Right lobe of liver (tissue), 6 donors: ENCODE data around the gene ADAM12. TPM values are rescaled to one million over a fixed set of nuclear protein-coding genes. Genes with fewer than 3 reads are reported as not detected.

Experiments used
- ATAC-seq, 4 donors: fragments of 200-7000 bp; cut with Tn5 transposase; one replicate each; pipeline ENCODE4 v1.9.1; 2020; ENCODE audit warnings: mild to moderate bottlenecking in 4 of 4, moderate library complexity in 4 of 4
- DNase-seq, 3 donors: peaks; one replicate each; pipeline ENCODE4 v3.0.0-alpha.2; 2020
- H3K27ac ChIP-seq, 3 donors: fragments of 200-600 bp; one replicate each; pipeline ENCODE4 v1.8.0; 2022
- H3K27me3 ChIP-seq, 2 donors: fragments of 200-600 bp; one replicate each; pipeline ENCODE4 v1.8.0; 2022
- H3K36me3 ChIP-seq, 4 donors: fragments of 200-600 bp; sonication (generic) in 1 of 4; one replicate each; pipeline versions ENCODE4 v1.5.1 to v1.8.0; 2017 to 2022; ENCODE audit warnings: control low read depth in 1 of 4
- H3K4me1 ChIP-seq, 4 donors: fragments of 200-600 bp; sonication (generic) in 1 of 4; one replicate each; pipeline versions ENCODE4 v1.5.1 to v1.8.0; 2017 to 2022; ENCODE audit warnings: control low read depth in 1 of 4
- H3K4me3 ChIP-seq, 3 donors: fragments of 200-600 bp; one replicate each; pipeline ENCODE4 v1.8.0; 2022
- H3K9me3 ChIP-seq, 4 donors: fragments of 200-600 bp; sonication (generic) in 1 of 4; one replicate each; pipeline versions ENCODE4 v1.5.1 to v1.8.0; 2017 to 2022; ENCODE audit warnings: control low read depth in 1 of 4
- POLR2A ChIP-seq: fragments of 450-650 bp; IDR thresholded peaks from one replicate; pipeline ENCODE4 v1.6.1; 2017; ENCODE audit warnings: antibody characterized with exemption, mild to moderate bottlenecking
- WGBS: methylation state at CpG from one replicate; pipeline ENCODE4 v1.1.6; 2018; ENCODE audit warnings: low coverage, low lambda C conversion rate; ENCODE audit not compliant: insufficient coverage; ENCODE audit errors: missing lambda C conversion rate; 5-methylcytosine and 5-hydroxymethylcytosine counted together
- intact Hi-C, 2 donors: fragments of 100-400 bp; cut with DNase I; formaldehyde crosslinking; loops; one replicate each; pipeline versions ENCODE4 v1.11.2 to v1.14.1; 2022
- total RNA-seq, 6 experiments: library from RNA; depleted of rRNA in 2 of 6; stranded (reverse); fragments of >200 nt in 2 of 6; fragmentation: NEBNext Ultra II Directional in 3 of 6; extraction: Animal tissue kit (Norgen Biotek cat#: 25700) in 3 of 6; gene quantifications; one replicate each; pipeline versions ENCODE4 v1.1.0 to v1.2.4, GENCODE V29; 2016 to 2023
- TF ChIP-seq, protein P1 (sequence below), 4 donors: fragments of 200-600 bp in 3 of 4; fragments of 450-650 bp in 1 of 4; IDR thresholded peaks; one replicate each; pipeline versions ENCODE4 v1.5.1 to v1.8.0; 2016 to 2022; ENCODE audit warnings: antibody characterized with exemption in 4 of 4, mild to moderate bottlenecking in 2 of 4
- donor health status: DM: no; HTN: yes; CAD: no.
- donor health status: DM: no; HTN: no; CAD: no.
- donor health status: DM: no; HTN: no; CAD: no.
- donor health status: DM: no; HTN: yes; CAD: no.
- donor health status: DM: no; HTN: yes; CAD: no.

ADAM12 gene
- total RNA-seq, 6 experiments from 2014 or later = 0.06 to 1.3 (median 0.48) TPM; not detected in 2

- intact Hi-C loops = no loop called here
- 60% methylated on average over 4 of the region's 4 CpGs for WGBS
- Histone ChIP-seq H3K27ac (no peak overlapping the region), H3K4me1 (no peaks in the 10 kb centered on the region), H3K36me3 (no peaks in the 10 kb centered on the region), H3K4me3 (no peak overlapping the region), H3K27me3 (no peaks in the 10 kb centered on the region), H3K9me3 (no peaks in the 10 kb centered on the region)
- ATAC-seq (no peak), DNase-seq (no peak)
- no peak for TF ChIP-seq POLR2A
- TF ChIP-seq, protein P1, sequence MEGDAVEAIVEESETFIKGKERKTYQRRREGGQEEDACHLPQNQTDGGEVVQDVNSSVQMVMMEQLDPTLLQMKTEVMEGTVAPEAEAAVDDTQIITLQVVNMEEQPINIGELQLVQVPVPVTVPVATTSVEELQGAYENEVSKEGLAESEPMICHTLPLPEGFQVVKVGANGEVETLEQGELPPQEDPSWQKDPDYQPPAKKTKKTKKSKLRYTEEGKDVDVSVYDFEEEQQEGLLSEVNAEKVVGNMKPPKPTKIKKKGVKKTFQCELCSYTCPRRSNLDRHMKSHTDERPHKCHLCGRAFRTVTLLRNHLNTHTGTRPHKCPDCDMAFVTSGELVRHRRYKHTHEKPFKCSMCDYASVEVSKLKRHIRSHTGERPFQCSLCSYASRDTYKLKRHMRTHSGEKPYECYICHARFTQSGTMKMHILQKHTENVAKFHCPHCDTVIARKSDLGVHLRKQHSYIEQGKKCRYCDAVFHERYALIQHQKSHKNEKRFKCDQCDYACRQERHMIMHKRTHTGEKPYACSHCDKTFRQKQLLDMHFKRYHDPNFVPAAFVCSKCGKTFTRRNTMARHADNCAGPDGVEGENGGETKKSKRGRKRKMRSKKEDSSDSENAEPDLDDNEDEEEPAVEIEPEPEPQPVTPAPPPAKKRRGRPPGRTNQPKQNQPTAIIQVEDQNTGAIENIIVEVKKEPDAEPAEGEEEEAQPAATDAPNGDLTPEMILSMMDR (IDR thresholded peaks at IDR 0.05) = no peak
Observed at GRCh38 chr10:126087153-126087680, 301.1 kb downstream of the ADAM12 start.

DNA sequence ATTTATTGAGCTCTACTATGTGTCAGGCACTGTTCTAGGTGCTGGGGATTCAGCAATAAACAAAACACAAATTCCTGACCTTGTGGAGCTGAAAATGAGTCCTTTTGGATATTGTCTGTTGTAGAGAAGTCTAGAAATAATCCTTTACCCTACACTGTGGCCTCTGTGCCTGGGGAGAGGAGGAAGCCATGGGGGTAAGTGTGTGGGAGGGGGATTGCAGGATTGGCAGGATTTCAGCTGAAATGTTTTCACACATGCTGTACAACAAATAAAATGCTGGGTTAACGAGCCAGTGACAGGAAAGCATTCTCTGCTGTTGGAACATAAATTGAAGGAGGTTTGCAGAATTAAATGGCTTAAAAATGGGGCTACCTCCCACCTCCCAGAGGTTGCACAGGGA lies 302.5 kb downstream of the ADAM12 start:
- no peak for DNase-seq
- Histone ChIP-seq H3K27ac (no peak overlapping the region), H3K4me3 (no peak overlapping the region), H3K36me3 (no peaks in the 10 kb centered on the region), H3K27me3 (no peaks in the 10 kb centered on the region), H3K9me3 (no peaks in the 10 kb centered on the region), H3K4me1 (no peaks in the 10 kb centered on the region)
- no peak for TF ChIP-seq POLR2A
- TF ChIP-seq, protein P1 (IDR thresholded peaks at IDR 0.05) = no peak
- no peak for ATAC-seq
- intact Hi-C loops = no loop called here
- WGBS = 25% methylated on average over 1 of the region's 1 CpG

DNA sequence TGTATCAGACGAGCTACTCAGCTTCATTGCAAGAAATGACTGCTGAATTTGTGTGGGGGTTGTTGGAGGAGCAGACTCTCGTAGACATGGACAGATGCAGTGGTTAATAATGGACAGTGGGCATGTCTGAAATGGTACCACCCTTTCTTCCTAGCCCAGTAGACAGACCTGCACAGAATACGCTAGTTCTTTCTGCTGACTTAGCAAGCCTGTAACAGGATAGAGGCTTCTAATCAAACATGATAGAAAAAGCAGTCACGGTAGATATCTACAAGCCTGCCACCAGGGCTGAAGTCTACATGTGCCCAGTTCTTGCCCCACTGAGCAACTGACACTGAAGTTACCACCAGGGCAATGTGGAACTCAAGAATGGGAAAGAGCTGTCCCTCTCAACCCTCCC lies 303.9 kb downstream of the ADAM12 start:
- no peak for ATAC-seq
- H3K4me3 ChIP-seq = no peak overlapping the region
- H3K27ac ChIP-seq = no peak overlapping the region
- H3K27me3 ChIP-seq = no peaks in the 10 kb centered on the region
- H3K36me3 ChIP-seq = no peaks in the 10 kb centered on the region
- intact Hi-C loops = no loop called here
- DNase-seq = no peak
- H3K9me3 ChIP-seq = no peaks in the 10 kb centered on the region
- H3K4me1 ChIP-seq = no peaks in the 10 kb centered on the region
- 61% methylated on average over 4 of the region's 4 CpGs for whole genome bisulfite sequencing
- TF ChIP-seq, protein P1 (IDR thresholded peaks at IDR 0.05) = no peak
- TF ChIP-seq POLR2A = no peak

GRCh38 chr10:126083009-126083408 lies 305.3 kb downstream of the ADAM12 start:
- no peaks in the 10 kb centered on the region for H3K9me3 ChIP-seq
- no peak overlapping the region for H3K27ac ChIP-seq
- DNase-seq (no peak), ATAC-seq (no peak)
- no peaks in the 10 kb centered on the region for H3K27me3 ChIP-seq
- 87% methylated on average over 3 of the region's 9 CpGs for WGBS
- intact Hi-C loops = no loop called here
- H3K4me3 ChIP-seq = no peak overlapping the region
- H3K4me1 ChIP-seq = no peaks in the 10 kb centered on the region
- no peak for TF ChIP-seq POLR2A
- TF ChIP-seq, protein P1 (IDR thresholded peaks at IDR 0.05) = no peak
- no peaks in the 10 kb centered on the region for H3K36me3 ChIP-seq
